ENCODE data around the gene HLA-B. TPM values are rescaled to one million over a fixed set of nuclear protein-coding genes. Genes with fewer than 3 reads are reported as not detected.
A peak's percentile ranks its signal among the peaks of the same experiment; 100 is the strongest.
"Not testable (repeated sequence)": the region's sequence is repeated elsewhere in the genome, so short reads cannot be mapped to it uniquely, and the experiment has no call there.

HLA-B gene
- total RNA-seq, 1 donor from 2014 or later, result 400 TPM

GRCh38 chr6:31401403-31401802 lies 44.4 kb upstream of the HLA-B start:
- H3K27me3 ChIP-seq (ENCODE audit: low read depth), result no peaks in the 10 kb centered on the region
- H3K9me3 ChIP-seq (replicated peaks), result no peaks in the 10 kb centered on the region
- H3K27ac ChIP-seq (replicated peaks), result peak overlapping the region; percentile 100
- H3K36me3 ChIP-seq, result no peaks in the 10 kb centered on the region
- intact Hi-C loops (cut with micrococcal nuclease), result no loop called here
- no peak for DNase-seq
- H3K4me1 ChIP-seq, result peaks cover 88% of the 10 kb centered on the region
- TF ChIP-seq CTCF (IDR thresholded peaks at IDR 0.05; ENCODE audit: borderline replicate concordance), result no peak
- peak overlapping the region; percentile 95 for H3K4me3 ChIP-seq

GRCh38 chr6:31400467-31401289 lies 43.7 kb upstream of the HLA-B start:
- Histone ChIP-seq H3K27me3 (ENCODE audit: low read depth) (no peaks in the 10 kb centered on the region), H3K4me3 (peak overlapping the region; percentile 95), H3K4me1 (peaks cover 85% of the 10 kb centered on the region), H3K36me3 (no peaks in the 10 kb centered on the region), H3K9me3 (replicated peaks) (no peaks in the 10 kb centered on the region), H3K27ac (replicated peaks) (peak overlapping the region; percentile 100)
- TF ChIP-seq CTCF (IDR thresholded peaks at IDR 0.05; ENCODE audit: borderline replicate concordance), result no peak
- intact Hi-C loops (cut with micrococcal nuclease), result no loop called here
- peak; percentile 86 for DNase-seq

GRCh38 chr6:31399589-31400466 lies 42.8 kb upstream of the HLA-B start:
- peak; percentile 95 for DNase-seq
- peak overlapping the region; percentile 95 for H3K4me3 ChIP-seq
- H3K4me1 ChIP-seq, result peaks cover 80% of the 10 kb centered on the region
- intact Hi-C loops (cut with micrococcal nuclease), result no loop called here
- TF ChIP-seq CTCF (IDR thresholded peaks at IDR 0.05; ENCODE audit: borderline replicate concordance), result peak; percentile 93
- H3K27ac ChIP-seq (replicated peaks), result peak overlapping the region; percentile 100
- H3K9me3 ChIP-seq (replicated peaks), result no peaks in the 10 kb centered on the region
- peaks cover 3% of the 10 kb centered on the region for H3K36me3 ChIP-seq
- no peaks in the 10 kb centered on the region for H3K27me3 ChIP-seq (ENCODE audit: low read depth)

DNA sequence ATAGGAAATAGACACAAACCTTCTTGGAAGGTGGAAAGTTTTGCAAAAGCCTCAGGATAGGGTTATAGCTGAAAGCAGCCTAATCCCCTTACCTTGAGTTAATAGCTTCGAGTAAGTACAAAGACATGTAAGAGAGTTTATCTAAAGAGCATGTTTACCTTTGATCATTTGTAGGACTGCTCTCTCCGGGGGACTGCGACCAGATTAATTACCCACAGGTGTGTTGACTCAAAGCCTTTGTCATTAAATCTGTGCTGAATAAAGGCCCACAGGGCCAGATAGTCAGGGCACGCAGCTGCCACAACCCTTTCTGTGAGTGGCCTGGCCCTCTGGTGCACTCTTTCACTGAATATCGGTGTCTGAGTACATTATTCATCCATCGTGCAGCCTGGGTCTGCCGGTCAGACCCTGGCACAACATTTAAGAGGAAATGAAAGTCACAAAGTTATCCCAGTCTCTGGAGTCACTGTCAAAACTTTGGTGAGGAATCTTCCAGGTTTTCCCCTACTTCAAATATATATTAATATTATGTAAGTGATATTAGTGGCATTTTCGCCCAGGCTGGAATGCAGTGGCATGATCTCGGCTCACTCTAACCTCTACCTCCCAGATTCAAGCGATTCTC lies 41.0 kb upstream of the HLA-B start:
- Histone ChIP-seq H3K27ac (replicated peaks) (peak overlapping the region; percentile 5), H3K27me3 (ENCODE audit: low read depth) (no peaks in the 10 kb centered on the region), H3K36me3 (peaks cover 16% of the 10 kb centered on the region), H3K4me3 (no peak overlapping the region), H3K9me3 (replicated peaks) (no peaks in the 10 kb centered on the region), H3K4me1 (peaks cover 63% of the 10 kb centered on the region)
- intact Hi-C loops (cut with micrococcal nuclease), result loop anchor here (2.0 kb wide), 1 partner anchor 43 kb away; no protein-coding TSS in a partner anchor
- TF ChIP-seq CTCF (IDR thresholded peaks at IDR 0.05; ENCODE audit: borderline replicate concordance), result no peak
- DNase-seq, result no peak

- Histone ChIP-seq H3K4me1 (peaks cover 55% of the 10 kb centered on the region), H3K36me3 (peaks cover 16% of the 10 kb centered on the region)
- not testable (repeated sequence) for H3K27ac ChIP-seq (replicated peaks); H3K4me3 ChIP-seq; DNase-seq; H3K9me3 ChIP-seq (replicated peaks); H3K27me3 ChIP-seq (ENCODE audit: low read depth)
- intact Hi-C loops (cut with micrococcal nuclease), result loop anchor here (2.0 kb wide), 1 partner anchor 44 kb away; no protein-coding TSS in a partner anchor
These were observed 40.1 kb upstream of the HLA-B start for GRCh38 chr6:31397153-31397499.

All from left ventricle myocardium inferior (tissue), 1 donor.